ENCODE results near the gene ZEB2.

- TF ChIP-seq CTCF (IDR thresholded peaks at IDR 0.05), result no peak
- TF ChIP-seq POLR2A (IDR thresholded peaks at IDR 0.05), result no peak
- TF ChIP-seq POLR2AphosphoS5 (IDR thresholded peaks at IDR 0.05), result no peak
These were observed 38.3 kb downstream of the ZEB2 start for GRCh38 chr2:144481666-144482065.

Measured in breast epithelium (tissue), 3 donors.